Measurements from ENCODE around the gene DACH1. TPM values are rescaled to one million over a fixed set of nuclear protein-coding genes. Genes with fewer than 3 reads are reported as not detected.
A peak's percentile ranks its signal among the peaks of the same experiment; 100 is the strongest.

DACH1 gene
- total and polyA plus RNA-seq, 2 donors (not counting 3 experiments of a cell fraction or from before 2014, with no cell fraction given): 8.6 to 28.3 TPM

DNA sequence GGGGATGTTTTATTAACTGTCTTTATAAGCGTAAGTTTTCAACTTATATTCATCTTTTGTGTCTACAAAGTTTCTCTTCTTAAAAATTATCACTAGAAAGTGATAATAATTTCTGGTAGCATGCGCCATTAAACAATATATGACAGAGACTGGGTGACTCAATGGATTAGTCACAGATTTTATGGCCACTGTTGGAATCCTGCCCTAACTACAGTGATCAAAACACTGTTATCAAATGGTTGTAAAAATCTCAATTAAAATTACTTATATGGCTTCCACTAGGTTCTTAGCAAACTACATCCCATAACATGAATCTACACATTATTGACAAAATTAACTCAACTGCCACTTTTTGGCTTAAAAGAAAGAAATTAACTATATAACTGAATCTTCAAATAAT, 350.0 kb downstream of the DACH1 start:
- peak; percentile 63 for DNase-seq (ENCODE audit: low read depth, low spot score)

More for the DNA sequence above, 350.0 kb downstream of the DACH1 start:
- H3K4me1 ChIP-seq (ENCODE audit: control insufficient read depth, extremely low read depth, insufficient read depth, low read length): peaks cover 17% of the 10 kb centered on the region
- H2AFZ ChIP-seq (ENCODE audit: low read depth, low read length): no peak overlapping the region
- no peaks in the 10 kb centered on the region for H3K79me2 ChIP-seq (ENCODE audit: control insufficient read depth, insufficient read depth, low read length)
- no peaks in the 10 kb centered on the region for H3K27me3 ChIP-seq (ENCODE audit: control insufficient read depth in 2 of 2, insufficient read depth in 2 of 2, low read length in 2 of 2)
- no peak for FAIRE-seq
- no peaks in the 10 kb centered on the region for H3K9me3 ChIP-seq (replicated peaks; ENCODE audit: control insufficient read depth, insufficient read depth, low read length)
- intact Hi-C loops (cut with micrococcal nuclease) (no loop called here), dilution Hi-C loops (cut with MboI; ENCODE audit: extremely low pct_ligation_motif_present, low sequenced_read_pairs) (no loop called here)
- no peak overlapping the region for H3K4me2 ChIP-seq (ENCODE audit: insufficient read depth, low read length)
- H3K9me1 ChIP-seq (replicated peaks; ENCODE audit: control insufficient read depth, extremely low read depth, insufficient read depth, low read length): peaks cover 2% of the 10 kb centered on the region
- BruUV-seq (replicated peaks): no TSS peak
- H3K4me3 ChIP-seq (replicated peaks in 1 of 3; ENCODE audit: insufficient read depth in 1 of 3, low read depth in 1 of 3, low read length in 3 of 3): no peak overlapping the region
- H3K36me3 ChIP-seq (ENCODE audit: control insufficient read depth in 2 of 2, extremely low read depth in 1 of 2, insufficient read depth in 2 of 2, low read length in 2 of 2): no peaks in the 10 kb centered on the region
- POLR2A ChIA-PET: no interaction called here
- no peaks in the 10 kb centered on the region for H4K20me1 ChIP-seq (replicated peaks; ENCODE audit: control insufficient read depth, extremely low read depth, insufficient read depth, low read length)
- CTCF ChIA-PET: no interaction called here
- no peak overlapping the region for H3K27ac ChIP-seq (ENCODE audit: insufficient read depth, low read depth, low read length)
- peak; percentile 61 for TF ChIP-seq JUN (IDR thresholded peaks at IDR 0.05; ENCODE audit: borderline replicate concordance, insufficient read depth, insufficient read length, low read depth)
- TF ChIP-seq FOS (IDR thresholded peaks at IDR 0.05; ENCODE audit: borderline replicate concordance, insufficient read depth, low read length): peak; percentile 64
- no peak for TF ChIP-seq EZH2 (IDR thresholded peaks at IDR 0.05; ENCODE audit: borderline replicate concordance, low read depth, low read length, severe bottlenecking)
- TF ChIP-seq POLR2A (IDR thresholded peaks at IDR 0.05; ENCODE audit: low read depth, low read length): no peak
- no peak for TF ChIP-seq POLR2AphosphoS5 (IDR thresholded peaks at IDR 0.05; ENCODE audit: insufficient read depth, low read depth, low read length)
- no peak for TF ChIP-seq GATA2 (IDR thresholded peaks at IDR 0.05; ENCODE audit: insufficient read depth, insufficient read length, low read depth, low read length)
- TF ChIP-seq MYC (IDR thresholded peaks at IDR 0.05; ENCODE audit: low read depth, low read length): no peak
- TF ChIP-seq, protein P1, sequence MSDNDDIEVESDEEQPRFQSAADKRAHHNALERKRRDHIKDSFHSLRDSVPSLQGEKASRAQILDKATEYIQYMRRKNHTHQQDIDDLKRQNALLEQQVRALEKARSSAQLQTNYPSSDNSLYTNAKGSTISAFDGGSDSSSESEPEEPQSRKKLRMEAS (IDR thresholded peaks at IDR 0.05; ENCODE audit: insufficient read depth, insufficient read length): no peak
- TF ChIP-seq, protein P2, sequence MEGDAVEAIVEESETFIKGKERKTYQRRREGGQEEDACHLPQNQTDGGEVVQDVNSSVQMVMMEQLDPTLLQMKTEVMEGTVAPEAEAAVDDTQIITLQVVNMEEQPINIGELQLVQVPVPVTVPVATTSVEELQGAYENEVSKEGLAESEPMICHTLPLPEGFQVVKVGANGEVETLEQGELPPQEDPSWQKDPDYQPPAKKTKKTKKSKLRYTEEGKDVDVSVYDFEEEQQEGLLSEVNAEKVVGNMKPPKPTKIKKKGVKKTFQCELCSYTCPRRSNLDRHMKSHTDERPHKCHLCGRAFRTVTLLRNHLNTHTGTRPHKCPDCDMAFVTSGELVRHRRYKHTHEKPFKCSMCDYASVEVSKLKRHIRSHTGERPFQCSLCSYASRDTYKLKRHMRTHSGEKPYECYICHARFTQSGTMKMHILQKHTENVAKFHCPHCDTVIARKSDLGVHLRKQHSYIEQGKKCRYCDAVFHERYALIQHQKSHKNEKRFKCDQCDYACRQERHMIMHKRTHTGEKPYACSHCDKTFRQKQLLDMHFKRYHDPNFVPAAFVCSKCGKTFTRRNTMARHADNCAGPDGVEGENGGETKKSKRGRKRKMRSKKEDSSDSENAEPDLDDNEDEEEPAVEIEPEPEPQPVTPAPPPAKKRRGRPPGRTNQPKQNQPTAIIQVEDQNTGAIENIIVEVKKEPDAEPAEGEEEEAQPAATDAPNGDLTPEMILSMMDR (IDR thresholded peaks at IDR 0.05; ENCODE audit: extremely low read depth in 1 of 2, insufficient read depth in 1 of 2, low read depth in 1 of 2, low read length in 2 of 2): no peak
- no peak overlapping the region for H3K9ac ChIP-seq (replicated peaks; ENCODE audit: extremely low read depth, insufficient read depth, low read length)

Data from endothelial cell of umbilical vein (primary cell).